Measurements from ENCODE around the gene PDE6G. TPM values are rescaled to one million over a fixed set of nuclear protein-coding genes. Genes with fewer than 3 reads are reported as not detected.

Gene PDE6G
- total RNA-seq, 1 donor from 2014 or later = 0.50 TPM

DNA sequence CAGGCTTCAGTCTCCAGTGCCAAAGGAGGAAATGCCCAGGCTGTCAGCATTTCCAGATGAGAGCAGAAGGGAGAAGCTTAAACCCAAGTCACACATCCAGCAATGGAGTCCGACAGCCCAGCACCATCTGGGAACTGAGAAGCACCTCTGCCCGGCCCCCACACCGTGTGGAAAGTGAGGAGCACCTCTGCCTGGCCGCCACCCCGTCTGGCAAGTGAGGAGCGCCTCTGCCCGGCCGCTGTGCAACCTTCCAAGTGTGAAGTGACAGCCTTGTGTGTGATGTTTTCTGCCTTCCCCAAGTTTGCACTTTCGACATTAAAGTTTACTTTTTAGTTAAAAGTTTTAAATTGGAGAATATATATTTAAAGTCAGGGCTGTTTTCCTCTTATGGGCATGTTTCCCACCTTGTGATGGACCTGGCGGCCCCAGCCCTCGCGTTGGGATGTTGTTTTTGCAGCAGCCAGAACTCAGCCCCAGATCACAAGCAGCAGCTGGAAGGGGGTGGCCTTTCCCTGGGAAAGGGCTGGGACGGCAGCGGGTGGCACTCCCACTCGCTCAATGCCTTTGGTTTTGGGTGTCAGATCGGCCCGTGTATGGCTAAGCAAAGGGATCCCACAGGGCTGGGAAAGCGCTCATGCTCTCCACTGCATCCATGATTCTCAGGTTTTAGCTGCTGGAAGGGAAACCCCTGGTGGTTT, 17.4 kb upstream of the PDE6G start:
- Mint-ChIP-seq H3K4me1 (ENCODE audit: low read depth) (peaks cover 3% of the 10 kb centered on the region), H3K27me3 (no peaks in the 10 kb centered on the region), H3K4me3 (ENCODE audit: low read depth) (no peak overlapping the region), H3K27ac (no peak overlapping the region), H3K9me3 (ENCODE audit: low read depth) (no peaks in the 10 kb centered on the region), H3K36me3 (ENCODE audit: insufficient read depth) (peaks cover 9% of the 10 kb centered on the region)
- TF ChIP-seq CTCF (IDR thresholded peaks at IDR 0.05; ENCODE audit: unreplicated experiment) = no peak
- no peak for DNase-seq (ENCODE audit: low spot score, unreplicated experiment)

DNA sequence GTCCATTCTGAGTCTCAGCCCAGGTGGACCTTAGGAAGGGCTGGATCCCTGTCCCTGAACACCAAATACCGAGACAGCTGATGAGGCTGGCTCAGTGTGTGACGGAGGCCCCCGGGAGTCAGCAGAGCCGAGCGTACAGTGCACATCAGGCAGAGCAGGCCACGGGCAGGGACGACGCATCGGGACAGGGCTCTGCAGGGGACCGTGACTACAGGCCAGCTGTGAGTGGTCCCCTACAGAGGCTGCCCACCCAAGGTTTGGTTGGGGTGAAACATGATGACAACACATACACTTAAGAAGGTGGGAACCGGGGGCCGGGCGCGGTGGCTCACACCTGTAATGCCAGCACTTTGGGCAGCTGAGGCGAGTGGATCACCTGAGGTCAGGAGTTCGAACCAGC, 16.6 kb upstream of the PDE6G start:
- H3K4me3 Mint-ChIP-seq (ENCODE audit: low read depth) = no peak overlapping the region
- H3K27me3 Mint-ChIP-seq = no peaks in the 10 kb centered on the region
- H3K27ac Mint-ChIP-seq = no peak overlapping the region
- DNase-seq (ENCODE audit: low spot score, unreplicated experiment) = no peak
- TF ChIP-seq CTCF (IDR thresholded peaks at IDR 0.05; ENCODE audit: unreplicated experiment) = no peak
- no peaks in the 10 kb centered on the region for H3K9me3 Mint-ChIP-seq (ENCODE audit: low read depth)
- peaks cover 6% of the 10 kb centered on the region for H3K4me1 Mint-ChIP-seq (ENCODE audit: low read depth)
- peaks cover 9% of the 10 kb centered on the region for H3K36me3 Mint-ChIP-seq (ENCODE audit: insufficient read depth)

- Mint-ChIP-seq H3K9me3 (ENCODE audit: low read depth) (no peaks in the 10 kb centered on the region), H3K36me3 (ENCODE audit: insufficient read depth) (peaks cover 14% of the 10 kb centered on the region), H3K27me3 (no peaks in the 10 kb centered on the region), H3K27ac (no peak overlapping the region), H3K4me3 (ENCODE audit: low read depth) (no peak overlapping the region), H3K4me1 (ENCODE audit: low read depth) (peaks cover 10% of the 10 kb centered on the region)
- no peak for TF ChIP-seq CTCF (IDR thresholded peaks at IDR 0.05; ENCODE audit: unreplicated experiment)
- no peak for DNase-seq (ENCODE audit: low spot score, unreplicated experiment)
Observed at GRCh38 chr17:81672504-81672903, 16.2 kb upstream of the PDE6G start.

DNA sequence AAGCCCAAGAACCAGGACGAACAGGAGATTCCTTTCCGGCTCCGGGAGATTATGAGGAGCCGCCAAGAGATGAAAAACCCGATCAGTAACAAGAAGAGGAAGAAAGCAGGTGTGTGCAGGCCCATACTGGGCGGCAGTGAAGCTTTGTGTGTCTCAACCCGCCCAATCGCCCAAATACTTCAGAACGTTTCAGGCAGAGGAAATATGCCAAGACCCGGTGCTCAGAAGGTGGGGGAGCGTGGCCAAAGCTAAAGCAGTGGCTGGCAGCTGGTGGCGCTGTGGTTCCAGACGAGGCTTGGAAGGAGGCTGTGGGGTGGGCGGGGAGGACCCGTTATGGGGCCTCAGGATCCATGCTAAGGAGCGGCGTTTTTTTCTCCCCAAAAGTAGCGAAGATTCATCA, 11.4 kb upstream of the PDE6G start:
- Mint-ChIP-seq H3K36me3 (ENCODE audit: insufficient read depth) (peaks cover 10% of the 10 kb centered on the region), H3K27ac (peak overlapping the region; percentile 20), H3K9me3 (ENCODE audit: low read depth) (no peaks in the 10 kb centered on the region), H3K4me3 (ENCODE audit: low read depth) (peak overlapping the region; percentile 96), H3K4me1 (ENCODE audit: low read depth) (peaks cover 18% of the 10 kb centered on the region), H3K27me3 (no peaks in the 10 kb centered on the region)
- no peak for TF ChIP-seq CTCF (IDR thresholded peaks at IDR 0.05; ENCODE audit: unreplicated experiment)
- DNase-seq (ENCODE audit: low spot score, unreplicated experiment) = no peak

GRCh38 chr17:81666342-81667191, 10.2 kb upstream of the PDE6G start, which contains the start of the genes CCDC137 and OXLD1:
Gene CCDC137, plus strand, starts transcription at chr17:81666737. Its CDS starts 30 bp downstream, at chr17:81666767.
Gene OXLD1, minus strand, starts transcription at chr17:81666605. Its CDS starts 28 bp downstream, at chr17:81666577.
- peak; percentile 90 for DNase-seq (ENCODE audit: low spot score, unreplicated experiment)
- Mint-ChIP-seq H3K36me3 (ENCODE audit: insufficient read depth) (peaks cover 8% of the 10 kb centered on the region), H3K4me1 (ENCODE audit: low read depth) (peaks cover 18% of the 10 kb centered on the region), H3K4me3 (ENCODE audit: low read depth) (peak within 1 kb of the TSS; percentile 96), H3K27ac (peak within 1 kb of the TSS; percentile 96), H3K9me3 (ENCODE audit: low read depth) (no peaks in the 10 kb centered on the region), H3K27me3 (no peaks in the 10 kb centered on the region)
- no peak for TF ChIP-seq CTCF (IDR thresholded peaks at IDR 0.05; ENCODE audit: unreplicated experiment)
